ENCODE measurements around the gene CEP85L.

The CEP85L gene

GRCh38 chr6:118553132-118553531 is 98.3 kb downstream of the CEP85L start:
- H3K27me3 ChIP-seq = no peaks in the 10 kb centered on the region
- H3K27ac ChIP-seq = peak overlapping the region; percentile 82 to 84
- H3K4me1 ChIP-seq = peaks cover 0 to 45% (median 2%) of the 10 kb centered on the region in 4 donors
- no peak for DNase-seq
- no peaks in the 10 kb centered on the region for H3K9me3 ChIP-seq
- H3K36me3 ChIP-seq = peaks cover 0 to 39% (median 25%) of the 10 kb centered on the region in 3 donors
- TF ChIP-seq CTCF (IDR thresholded peaks at IDR 0.05) = no peak
- intact Hi-C loops (cut with DNase I; ENCODE audit: low total_unique reads) = no loop called here
- peak overlapping the region; percentile 58 to 59 for H3K4me3 ChIP-seq

- Histone ChIP-seq H3K4me3 (peak overlapping the region; percentile 58 to 59), H3K27ac (peak overlapping the region; percentile 82 to 84), H3K9me3 (no peaks in the 10 kb centered on the region), H3K27me3 (no peaks in the 10 kb centered on the region), H3K4me1 (peaks cover 0 to 30% (median 0%) of the 10 kb centered on the region in 4 donors), H3K36me3 (peaks cover 0 to 39% (median 25%) of the 10 kb centered on the region in 3 donors)
- no peak for DNase-seq
- TF ChIP-seq CTCF (IDR thresholded peaks at IDR 0.05) = peak; percentile 49 to 61
- intact Hi-C loops (cut with DNase I; ENCODE audit: low total_unique reads) = loop anchor here (2.0 kb wide), 1 partner anchor 267 kb away; no protein-coding TSS in a partner anchor
These were observed 100.0 kb downstream of the CEP85L start for GRCh38 chr6:118551063-118552053.

- peak overlapping the region; percentile 82 to 84 for H3K27ac ChIP-seq
- H3K36me3 ChIP-seq = peaks cover 0 to 26% (median 11%) of the 10 kb centered on the region in 3 donors
- H3K4me3 ChIP-seq = peak overlapping the region; percentile 58 to 59
- no peak for TF ChIP-seq CTCF (IDR thresholded peaks at IDR 0.05)
- H3K4me1 ChIP-seq = peaks cover 0 to 37% (median 0%) of the 10 kb centered on the region in 4 donors
- no peaks in the 10 kb centered on the region for H3K9me3 ChIP-seq
- no peaks in the 10 kb centered on the region for H3K27me3 ChIP-seq
- no peak for DNase-seq
- intact Hi-C loops (cut with DNase I; ENCODE audit: low total_unique reads) = no loop called here
These were observed 102.8 kb downstream of the CEP85L start for GRCh38 chr6:118548613-118549012.

GRCh38 chr6:118548136-118548535 is 103.3 kb downstream of the CEP85L start, which contains the start of gene PLN:
Gene PLN (plus strand): TSS chr6:118548296. CDS start chr6:118558922, 10,626 bp downstream.
- peak within 1 kb of the TSS; percentile 82 to 84 for H3K27ac ChIP-seq
- no peaks in the 10 kb centered on the region for H3K27me3 ChIP-seq
- peaks cover 0 to 40% (median 0%) of the 10 kb centered on the region in 4 donors for H3K4me1 ChIP-seq
- H3K36me3 ChIP-seq = peaks cover 0 to 21% (median 11%) of the 10 kb centered on the region in 3 donors
- DNase-seq = no peak
- peak within 1 kb of the TSS; percentile 58 to 59 for H3K4me3 ChIP-seq
- no peaks in the 10 kb centered on the region for H3K9me3 ChIP-seq
- no peak for TF ChIP-seq CTCF (IDR thresholded peaks at IDR 0.05)
- intact Hi-C loops (cut with DNase I; ENCODE audit: low total_unique reads) = no loop called here

- Histone ChIP-seq H3K27me3 (no peaks in the 10 kb centered on the region), H3K4me1 (peaks cover 0 to 47% (median 2%) of the 10 kb centered on the region in 4 donors), H3K36me3 (peaks cover 0 to 18% (median 2%) of the 10 kb centered on the region in 3 donors), H3K27ac (peak overlapping the region; percentile 82 to 84), H3K4me3 (peak overlapping the region; percentile 58 to 59), H3K9me3 (no peaks in the 10 kb centered on the region)
- no peak for DNase-seq
- TF ChIP-seq CTCF (IDR thresholded peaks at IDR 0.05) = no peak
- intact Hi-C loops (cut with DNase I; ENCODE audit: low total_unique reads) = no loop called here
These were observed 104.5 kb downstream of the CEP85L start for GRCh38 chr6:118546880-118547218.
